GM10248 (cell line): ENCODE results near the gene PDE6H.
A peak's percentile ranks its signal among the peaks of the same experiment; 100 is the strongest.

Experiments used
- CTCF ChIA-PET: fragments of 300-600 bp; sonication (Branson Sonifier 250); formaldehyde crosslinking; extraction: SDS; loops from one replicate; lab custom pipeline; 2021; ENCODE audit warnings: antibody characterized with exemption; lab: Yijun Ruan, JAX
- POLR2A ChIA-PET: fragments of 350-650 bp; sonication (Branson Sonifier 250); formaldehyde crosslinking; extraction: SDS; loops from one replicate; lab custom pipeline; 2020; ENCODE audit warnings: antibody characterized with exemption; lab: Yijun Ruan, JAX
- DNase-seq: peaks from one replicate; pipeline ENCODE4 v3.0.0; 2012; ENCODE audit errors: extremely low spot score
- CTCF ChIP-seq: IDR thresholded peaks from 2 replicates; pipeline ENCODE4 v1.5.1; 2012; ENCODE audit warnings: mild to moderate bottlenecking, low read depth; ENCODE audit errors: extremely low read depth, missing control alignments, control extremely low read depth

Gene PDE6H

GRCh38 chr12:14953752-14954151, 19.1 kb upstream of the PDE6H start:
- ChIA-PET POLR2A (no interaction called here), CTCF (interaction anchor here (1.4 kb wide), 1 partner anchor 9 kb away, joined by 4 read pairs; no protein-coding TSS in a partner anchor)
- TF ChIP-seq CTCF, result no peak

GRCh38 chr12:14954269-14954668, 18.6 kb upstream of the PDE6H start:
- POLR2A ChIA-PET, result no interaction called here
- no peak for DNase-seq
- CTCF ChIA-PET, result interaction anchor here (1.4 kb wide), 1 partner anchor 10 kb away, joined by 4 read pairs; no protein-coding TSS in a partner anchor
- no peak for TF ChIP-seq CTCF

More at GRCh38 chr12:14953752-14954151, 19.1 kb upstream of the PDE6H start:
- no peak for DNase-seq

- no peak for TF ChIP-seq CTCF
- CTCF ChIA-PET, result interaction anchor here (1.0 to 2.9 kb wide), 4 partner anchors 10 to 110 kb away, joined by 3 to 9 read pairs (median 5); partner anchors contain the start of gene ERP27
- DNase-seq, result peak; percentile 19
- POLR2A ChIA-PET, result interaction anchor here (1.0 to 1.2 kb wide), 2 partner anchors 182 to 185 kb away, joined by 3 read pairs; a partner anchor contains a TSS
These were observed 16.6 kb upstream of the PDE6H start for GRCh38 chr12:14956024-14956891.

GRCh38 chr12:14956905-14957304, 15.9 kb upstream of the PDE6H start:
- CTCF ChIA-PET, result interaction anchor here (1.0 to 2.9 kb wide), 4 partner anchors 10 to 111 kb away, joined by 3 to 9 read pairs (median 5); partner anchors contain the start of gene ERP27
- TF ChIP-seq CTCF, result no peak
- POLR2A ChIA-PET, result interaction anchor here (1.0 to 1.2 kb wide), 2 partner anchors 183 to 186 kb away, joined by 3 read pairs; a partner anchor contains a TSS
- DNase-seq, result no peak

GRCh38 chr12:14957551-14958168, 15.2 kb upstream of the PDE6H start:
- ChIA-PET POLR2A (interaction anchor here (1.8 kb wide), 1 partner anchor 187 kb away, joined by 8 read pairs; a partner anchor contains a TSS), CTCF (interaction anchor here (1.6 to 2.9 kb wide), 2 partner anchors 20 to 38 kb away, joined by 7 to 9 read pairs; partner anchors contain the start of gene ERP27)
- TF ChIP-seq CTCF, result no peak
- DNase-seq, result no peak

GRCh38 chr12:14958361-14959125, 14.3 kb upstream of the PDE6H start:
- no peak for DNase-seq
- no peak for TF ChIP-seq CTCF
- ChIA-PET CTCF (interaction anchor here (1.0 to 2.9 kb wide), 3 partner anchors 10 to 37 kb away, joined by 3 to 9 read pairs (median 6); no protein-coding TSS in a partner anchor), POLR2A (interaction anchor here (1.8 kb wide), 1 partner anchor 188 kb away, joined by 8 read pairs; a partner anchor contains a TSS)
